IPS DF 4.7 (cell line): Measurements from ENCODE around the gene FGF14.

Experiments
- DNase-seq: peaks from one replicate; pipeline ENCODE4 v3.0.0-alpha.2; 2013; ENCODE audit warnings: low spot score; ENCODE audit errors: extremely low read depth

FGF14 gene

GRCh38 chr13:102251817-102252216 lies 150.0 kb downstream of the FGF14 start:
- DNase-seq, result no peak

DNA sequence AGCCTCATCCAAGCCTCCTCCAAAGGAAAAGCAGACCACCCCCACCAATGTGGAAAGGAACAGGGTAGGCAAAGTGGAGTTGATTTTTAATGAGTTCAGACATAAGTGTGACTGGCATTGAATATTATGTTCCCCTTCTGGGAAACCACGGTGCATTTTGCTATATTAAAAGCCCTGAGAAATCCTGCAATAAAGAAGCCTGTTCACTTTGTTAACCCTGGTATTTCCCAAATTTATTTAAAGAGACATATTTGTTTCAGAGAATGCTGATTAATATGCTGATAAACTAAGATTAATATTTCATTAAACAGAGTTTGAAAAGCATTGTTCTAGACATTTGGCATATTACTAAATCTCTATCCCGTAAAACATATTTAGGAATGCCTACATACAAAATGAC lies 151.4 kb downstream of the FGF14 start:
- DNase-seq, result no peak

DNA sequence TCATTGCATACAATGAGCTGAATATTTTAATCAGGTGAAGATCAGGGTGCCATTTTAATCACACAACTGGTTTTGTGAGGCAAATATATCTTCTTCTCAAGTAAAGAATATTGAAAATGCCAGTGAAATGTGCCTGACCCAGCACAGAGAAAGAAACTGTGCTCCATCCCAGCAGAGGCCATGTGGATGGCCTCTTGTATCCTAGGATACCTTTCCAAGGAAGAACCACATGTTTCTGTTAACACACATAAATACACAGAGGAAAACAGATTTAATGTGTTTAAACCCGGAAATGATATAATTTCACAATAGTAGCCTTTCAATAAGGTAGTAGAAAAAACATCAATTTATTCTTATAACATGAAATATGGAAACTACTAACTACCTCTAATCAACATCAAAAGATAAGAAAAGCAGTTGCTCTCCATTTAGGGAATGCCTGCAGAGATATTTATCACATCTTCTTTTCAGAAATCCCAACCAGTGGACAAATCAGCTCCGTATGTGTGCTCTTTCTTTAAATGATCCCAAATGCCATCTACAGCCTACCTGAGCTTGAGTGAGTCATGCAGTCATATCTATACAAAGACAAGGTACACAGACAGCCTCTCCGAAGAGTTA lies 157.1 kb downstream of the FGF14 start:
- DNase-seq, result no peak

- no peak for DNase-seq
Observed at GRCh38 chr13:102240110-102240509, 161.7 kb downstream of the FGF14 start.

GRCh38 chr13:102237230-102237629 lies 164.6 kb downstream of the FGF14 start:
- DNase-seq, result no peak

DNA sequence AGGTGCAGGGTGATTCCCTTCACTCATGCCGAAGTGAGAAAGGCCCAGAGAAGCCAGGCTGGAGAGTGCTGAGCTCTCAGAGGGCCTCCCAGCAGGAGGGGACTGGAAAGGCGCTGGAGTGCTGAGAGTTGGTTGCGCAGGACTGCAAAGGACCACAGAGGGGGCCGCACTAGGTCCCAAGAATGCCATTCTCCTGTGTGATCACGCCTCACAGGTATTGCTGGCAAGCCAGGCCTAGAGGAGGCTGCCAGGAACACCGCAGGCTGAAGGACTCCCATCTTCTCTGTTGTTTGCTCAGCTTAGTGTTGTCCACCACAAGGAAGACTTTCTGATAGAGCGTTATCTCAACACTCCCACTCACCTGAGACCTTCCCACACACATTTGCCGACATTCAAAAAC lies 165.0 kb downstream of the FGF14 start:
- no peak for DNase-seq

DNA sequence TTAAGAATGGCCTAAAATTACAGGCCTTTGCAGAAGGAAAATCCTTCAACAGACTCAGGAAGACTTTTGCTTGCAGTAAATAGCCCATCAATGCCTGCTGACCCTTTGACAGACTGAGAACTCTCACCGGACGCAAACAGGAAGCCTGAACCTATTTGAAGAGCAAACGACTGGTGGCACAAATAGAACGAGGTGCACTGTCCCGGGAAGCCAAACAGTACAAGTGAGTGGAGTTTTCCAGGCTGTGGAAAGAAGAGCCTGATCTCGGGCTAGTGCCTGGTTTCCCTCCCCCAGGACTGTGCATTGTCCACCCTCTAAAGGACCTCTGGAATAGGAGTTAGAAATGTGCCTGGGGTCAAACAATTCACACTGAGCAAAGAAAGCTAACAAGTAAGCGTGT lies 165.5 kb downstream of the FGF14 start:
- no peak for DNase-seq

DNA sequence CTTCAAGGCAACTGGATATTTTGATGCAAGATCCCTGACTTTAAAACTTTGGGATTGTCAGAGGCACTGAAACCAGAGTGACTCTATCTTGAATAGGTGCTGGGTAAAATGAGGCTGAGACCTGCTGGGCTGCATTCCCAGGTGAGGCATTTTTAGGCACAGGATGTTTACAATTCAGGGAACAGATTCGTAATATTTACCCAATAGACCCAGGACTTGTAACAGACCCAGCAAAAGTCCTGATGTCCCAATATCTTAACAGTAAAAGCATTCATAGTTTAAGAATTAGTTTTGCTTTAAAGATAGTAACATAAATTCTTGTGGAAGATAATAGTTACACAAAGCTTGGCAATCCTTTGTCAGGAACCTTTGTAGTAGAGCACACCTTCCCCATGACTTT lies 166.2 kb downstream of the FGF14 start:
- DNase-seq, result no peak

GRCh38 chr13:102234618-102235017 lies 167.2 kb downstream of the FGF14 start:
- no peak for DNase-seq

GRCh38 chr13:102233566-102234208 lies 168.2 kb downstream of the FGF14 start:
- no peak for DNase-seq

GRCh38 chr13:102231479-102231878 lies 170.4 kb downstream of the FGF14 start:
- no peak for DNase-seq

DNA sequence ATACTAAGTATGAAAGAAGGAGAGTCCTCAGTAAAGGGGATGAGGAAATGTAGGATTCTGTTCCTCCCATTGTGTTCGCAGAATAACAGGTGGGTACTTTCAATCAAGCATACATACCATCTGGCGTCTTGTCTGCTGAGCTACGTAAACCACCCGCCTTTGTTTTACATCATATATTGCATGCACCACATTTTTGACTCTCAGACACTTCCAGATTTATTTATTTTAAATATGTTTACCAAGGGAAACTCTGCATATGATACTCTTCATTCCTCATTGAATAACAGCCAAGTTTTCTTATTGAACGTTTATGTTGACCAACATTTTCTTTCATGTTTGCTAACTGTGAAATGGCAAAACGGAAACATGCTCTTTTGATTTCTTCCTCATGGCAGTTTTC lies 174.1 kb downstream of the FGF14 start:
- DNase-seq, result no peak

DNA sequence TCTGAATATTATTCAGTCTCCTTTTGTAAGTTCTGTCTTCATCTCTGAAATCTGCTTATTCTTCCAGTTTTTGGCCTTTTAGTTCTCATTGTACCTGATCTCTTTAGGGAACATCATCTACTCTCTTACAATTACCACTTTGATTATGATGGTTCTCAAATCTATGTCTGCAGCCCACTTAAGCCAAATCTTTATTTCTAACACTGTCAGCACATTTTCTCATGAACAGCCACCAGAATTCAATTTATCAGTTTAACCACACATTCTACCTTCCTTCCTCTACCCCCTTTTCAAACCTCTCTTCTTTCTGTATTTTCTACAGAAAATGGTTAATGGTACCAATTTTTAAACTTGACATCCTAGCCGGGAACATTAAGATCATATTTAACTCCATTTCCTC lies 175.3 kb downstream of the FGF14 start:
- DNase-seq, result no peak

GRCh38 chr13:102225892-102226291 lies 176.0 kb downstream of the FGF14 start:
- no peak for DNase-seq

DNA sequence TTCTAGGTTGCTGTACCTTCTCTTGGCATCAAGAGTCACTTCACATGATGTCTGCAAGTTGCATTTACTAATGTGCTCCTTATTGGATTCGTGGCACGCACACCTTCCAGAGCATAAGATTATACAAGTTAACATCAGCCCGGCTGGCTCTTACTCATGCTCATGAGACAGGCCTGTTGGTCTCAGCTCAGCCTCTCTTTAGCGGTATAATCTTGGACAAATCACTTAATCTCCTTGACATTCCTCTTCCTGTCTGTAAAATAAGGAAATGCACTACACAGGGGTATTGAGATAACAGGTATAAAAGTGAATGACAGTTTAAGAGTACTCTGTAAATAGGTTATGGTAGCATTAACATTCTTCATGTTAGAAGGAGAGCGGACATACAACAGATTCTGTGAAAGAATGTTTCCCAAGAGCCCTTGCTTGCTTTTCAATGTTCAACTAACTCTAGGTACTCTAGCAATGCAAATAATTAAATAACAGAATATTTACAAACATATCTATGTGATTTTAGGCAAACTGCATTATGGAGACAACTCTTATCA lies 181.1 kb downstream of the FGF14 start:
- DNase-seq, result no peak

DNA sequence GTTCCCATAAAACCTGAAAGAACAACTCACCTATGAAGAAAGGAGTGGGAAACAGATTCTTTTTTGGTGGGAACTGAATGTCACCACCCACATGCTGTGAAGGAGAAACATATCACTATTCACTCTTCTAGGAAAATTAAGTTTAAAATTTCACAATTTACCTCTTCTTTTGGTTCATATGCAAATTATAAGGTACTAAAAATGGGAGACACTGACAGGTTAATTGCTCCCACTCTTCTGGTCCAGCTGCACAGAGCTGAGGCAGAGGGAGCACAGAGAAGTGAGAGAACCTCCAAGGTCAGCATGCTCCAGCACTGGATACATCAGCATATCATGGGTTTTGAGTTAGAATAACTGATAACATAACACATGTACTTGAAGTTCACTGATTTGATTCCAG lies 186.9 kb downstream of the FGF14 start:
- no peak for DNase-seq

GRCh38 chr13:102212729-102213128 lies 189.1 kb downstream of the FGF14 start:
- peak; percentile 11 for DNase-seq

GRCh38 chr13:102208347-102208746 lies 193.5 kb downstream of the FGF14 start:
- DNase-seq, result no peak

GRCh38 chr13:102207680-102208342 lies 194.0 kb downstream of the FGF14 start:
- DNase-seq, result no peak

DNA sequence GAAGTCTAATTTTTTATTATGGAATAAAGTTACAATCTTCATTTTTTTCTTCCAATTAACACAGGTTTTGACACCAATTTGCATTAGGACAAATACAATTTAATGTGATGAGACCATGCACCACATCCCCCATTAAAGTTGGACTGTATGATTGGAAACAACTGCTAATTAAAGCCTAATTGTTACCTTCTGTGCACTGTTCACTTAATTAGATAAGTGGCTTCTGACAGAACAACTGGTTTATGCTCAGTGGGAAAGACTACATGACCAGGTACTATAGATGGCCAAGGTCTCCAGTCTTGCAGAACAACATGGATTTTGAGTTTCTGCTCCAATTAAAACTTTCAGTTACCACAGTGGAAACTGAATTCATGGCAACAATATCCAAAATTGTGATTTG lies 198.1 kb downstream of the FGF14 start:
- DNase-seq, result no peak

- no peak for DNase-seq
Observed at GRCh38 chr13:102198418-102199311, 203.2 kb downstream of the FGF14 start.

DNA sequence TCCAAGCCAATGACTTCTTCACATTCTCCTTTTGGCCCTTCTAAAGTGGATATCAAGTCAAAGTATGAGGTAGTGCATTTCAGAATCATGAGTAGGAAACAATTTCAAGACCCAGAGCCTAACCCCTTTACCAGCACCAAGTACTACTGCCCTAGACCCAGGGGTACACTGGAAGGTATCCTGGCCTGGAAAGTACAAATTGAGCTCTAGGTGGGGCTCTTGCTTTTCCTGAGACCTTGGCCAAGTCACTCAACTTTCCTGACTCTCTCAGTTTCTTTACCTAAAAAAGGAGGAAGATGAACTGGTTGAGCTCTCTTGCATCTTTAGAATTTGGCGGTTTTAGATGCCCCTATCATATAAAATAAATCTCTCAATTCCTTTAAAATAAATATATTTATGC lies 204.7 kb downstream of the FGF14 start:
- peak; percentile 11 for DNase-seq
